ENCODE data around the gene SNAI3.
A peak's percentile ranks its signal among the peaks of the same experiment; 100 is the strongest.

The SNAI3 gene

GRCh38 chr16:88665148-88665547 lies 21.2 kb downstream of the SNAI3 start:
- DNase-seq, result no peak

- peak; percentile 99 for DNase-seq
These were observed 23.3 kb downstream of the SNAI3 start, which contains the start of gene MVD for GRCh38 chr16:88662843-88663606. Gene MVD (minus strand): TSS chr16:88663091. CDS start chr16:88663080, 11 bp downstream.

- no peak for DNase-seq
These were observed 24.0 kb downstream of the SNAI3 start for GRCh38 chr16:88662222-88662842.

- no peak for DNase-seq
These were observed 24.8 kb downstream of the SNAI3 start for GRCh38 chr16:88661468-88661867.

GRCh38 chr16:88659160-88659559 lies 27.1 kb downstream of the SNAI3 start:
- no peak for DNase-seq

GRCh38 chr16:88658714-88659113 lies 27.6 kb downstream of the SNAI3 start:
- no peak for DNase-seq

- no peak for DNase-seq
These were observed 28.9 kb downstream of the SNAI3 start for GRCh38 chr16:88657371-88657770.

GRCh38 chr16:88656291-88656980 lies 29.9 kb downstream of the SNAI3 start:
- no peak for DNase-seq

GRCh38 chr16:88655733-88656281 lies 30.5 kb downstream of the SNAI3 start:
- no peak for DNase-seq

GRCh38 chr16:88655053-88655732 lies 31.1 kb downstream of the SNAI3 start:
- DNase-seq, result no peak

- DNase-seq, result no peak
These were observed 31.8 kb downstream of the SNAI3 start for GRCh38 chr16:88654363-88655052.

- no peak for DNase-seq
These were observed 32.5 kb downstream of the SNAI3 start for GRCh38 chr16:88653596-88654362.

GRCh38 chr16:88653101-88653500 lies 33.2 kb downstream of the SNAI3 start:
- no peak for DNase-seq

- no peak for DNase-seq
These were observed 33.6 kb downstream of the SNAI3 start for GRCh38 chr16:88652762-88653063.

GRCh38 chr16:88651989-88652761 lies 34.1 kb downstream of the SNAI3 start:
- DNase-seq, result no peak

GRCh38 chr16:88651276-88651988 lies 34.9 kb downstream of the SNAI3 start:
- DNase-seq, result peak; percentile 75

- DNase-seq, result peak; percentile 87
These were observed 35.5 kb downstream of the SNAI3 start, which contains the start of gene CYBA for GRCh38 chr16:88650749-88651275. Gene CYBA (minus strand): TSS chr16:88651053. CDS start chr16:88651013, 40 bp downstream.

GRCh38 chr16:88649924-88650748 lies 36.2 kb downstream of the SNAI3 start:
- DNase-seq, result peak; percentile 66

All from femur (tissue), 1 donor.